MM.1S (cell line): ENCODE data around the gene SPATA6L.

Experiments
- EZH2phosphoT487 ChIP-seq: fragments of 300-600 bp; sonication (generic); IDR thresholded peaks from 2 replicates; pipeline ENCODE4 v1.6.1; 2018; ENCODE audit warnings: antibody characterized with exemption, low read length
- TF ChIP-seq, protein P1 (sequence below): fragments of 300-600 bp; sonication (generic); IDR thresholded peaks from 2 replicates; pipeline ENCODE4 v1.5.1; 2016; ENCODE audit warnings: antibody characterized with exemption, low read length, mixed read lengths

DNA sequence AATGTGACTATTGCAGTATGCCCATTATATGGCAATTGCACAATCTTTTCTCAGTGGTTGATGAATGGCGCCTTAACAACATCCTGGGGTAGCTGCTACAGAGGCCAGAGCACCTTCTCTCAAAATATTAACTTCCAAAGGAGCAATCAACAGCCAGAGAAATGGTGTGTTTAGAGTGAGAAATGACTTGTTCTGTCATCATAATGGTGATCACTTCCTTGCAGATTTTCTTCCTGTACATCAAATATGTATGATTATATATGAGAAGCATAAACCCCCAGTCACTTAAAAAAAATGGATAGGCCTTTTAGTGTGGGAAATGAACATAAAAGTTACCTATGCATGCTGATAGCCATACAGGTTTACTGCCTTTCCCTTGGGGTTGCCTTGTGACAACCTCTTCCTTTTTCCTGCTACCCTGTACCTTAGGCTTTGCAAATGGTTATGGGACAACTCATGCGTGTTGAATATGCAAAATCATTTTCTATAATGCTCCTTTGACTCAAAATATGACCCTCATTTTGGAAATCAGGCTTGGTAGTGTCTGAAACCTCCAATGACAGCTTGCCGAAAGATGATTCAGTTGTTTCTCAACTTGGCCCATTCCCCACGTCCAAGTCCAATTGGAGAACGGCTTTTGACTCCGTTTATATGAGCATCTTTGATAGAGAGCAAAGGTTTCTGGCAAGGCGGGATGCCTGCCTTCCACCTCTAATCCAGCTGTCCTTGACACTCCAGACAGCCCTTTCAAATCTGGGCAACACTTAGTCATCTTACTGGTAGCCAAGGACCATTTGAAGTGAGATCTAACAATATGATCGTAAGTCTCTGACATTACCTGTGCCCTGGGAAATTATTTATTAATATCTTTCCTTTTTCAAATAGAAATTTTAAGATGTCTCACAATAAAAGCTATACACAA is 106.8 kb downstream of the SPATA6L start:
- TF ChIP-seq, protein P1, sequence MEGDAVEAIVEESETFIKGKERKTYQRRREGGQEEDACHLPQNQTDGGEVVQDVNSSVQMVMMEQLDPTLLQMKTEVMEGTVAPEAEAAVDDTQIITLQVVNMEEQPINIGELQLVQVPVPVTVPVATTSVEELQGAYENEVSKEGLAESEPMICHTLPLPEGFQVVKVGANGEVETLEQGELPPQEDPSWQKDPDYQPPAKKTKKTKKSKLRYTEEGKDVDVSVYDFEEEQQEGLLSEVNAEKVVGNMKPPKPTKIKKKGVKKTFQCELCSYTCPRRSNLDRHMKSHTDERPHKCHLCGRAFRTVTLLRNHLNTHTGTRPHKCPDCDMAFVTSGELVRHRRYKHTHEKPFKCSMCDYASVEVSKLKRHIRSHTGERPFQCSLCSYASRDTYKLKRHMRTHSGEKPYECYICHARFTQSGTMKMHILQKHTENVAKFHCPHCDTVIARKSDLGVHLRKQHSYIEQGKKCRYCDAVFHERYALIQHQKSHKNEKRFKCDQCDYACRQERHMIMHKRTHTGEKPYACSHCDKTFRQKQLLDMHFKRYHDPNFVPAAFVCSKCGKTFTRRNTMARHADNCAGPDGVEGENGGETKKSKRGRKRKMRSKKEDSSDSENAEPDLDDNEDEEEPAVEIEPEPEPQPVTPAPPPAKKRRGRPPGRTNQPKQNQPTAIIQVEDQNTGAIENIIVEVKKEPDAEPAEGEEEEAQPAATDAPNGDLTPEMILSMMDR = no peak
- no peak for TF ChIP-seq EZH2phosphoT487
